ENCODE measurements around the gene TLE4.

The TLE4 gene

DNA sequence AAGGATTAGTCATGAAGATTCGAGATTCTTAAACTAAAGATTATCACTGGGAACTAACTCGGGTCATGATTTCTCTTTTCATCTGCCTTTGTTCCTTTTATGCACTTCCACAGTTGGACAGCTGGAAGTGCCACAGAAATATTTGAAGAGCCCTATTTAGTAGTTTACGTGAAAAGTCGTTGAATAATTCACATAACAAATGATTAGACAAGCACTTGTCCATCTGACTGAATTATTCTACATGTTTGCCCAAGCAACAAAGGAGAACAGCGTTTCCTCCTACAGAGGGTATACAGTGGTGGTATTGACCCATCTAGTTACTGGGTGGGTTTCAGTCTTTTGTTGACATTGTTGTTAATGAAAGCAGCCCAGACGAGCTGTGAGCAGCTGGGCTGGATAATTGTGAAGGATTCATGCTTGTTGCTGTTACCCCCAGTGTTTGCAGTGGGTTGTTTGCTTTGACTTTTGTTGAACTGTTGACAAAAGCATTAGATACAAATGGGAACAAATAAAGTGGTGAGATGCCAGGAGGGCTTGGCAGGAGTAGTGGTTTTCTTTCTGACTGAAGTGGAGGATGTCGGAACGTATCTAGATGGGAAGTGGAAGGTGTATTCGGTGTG, 96.2 kb downstream of the TLE4 start:
- no peak for DNase-seq (ENCODE audit: low read depth)
- TF ChIP-seq, protein P1, sequence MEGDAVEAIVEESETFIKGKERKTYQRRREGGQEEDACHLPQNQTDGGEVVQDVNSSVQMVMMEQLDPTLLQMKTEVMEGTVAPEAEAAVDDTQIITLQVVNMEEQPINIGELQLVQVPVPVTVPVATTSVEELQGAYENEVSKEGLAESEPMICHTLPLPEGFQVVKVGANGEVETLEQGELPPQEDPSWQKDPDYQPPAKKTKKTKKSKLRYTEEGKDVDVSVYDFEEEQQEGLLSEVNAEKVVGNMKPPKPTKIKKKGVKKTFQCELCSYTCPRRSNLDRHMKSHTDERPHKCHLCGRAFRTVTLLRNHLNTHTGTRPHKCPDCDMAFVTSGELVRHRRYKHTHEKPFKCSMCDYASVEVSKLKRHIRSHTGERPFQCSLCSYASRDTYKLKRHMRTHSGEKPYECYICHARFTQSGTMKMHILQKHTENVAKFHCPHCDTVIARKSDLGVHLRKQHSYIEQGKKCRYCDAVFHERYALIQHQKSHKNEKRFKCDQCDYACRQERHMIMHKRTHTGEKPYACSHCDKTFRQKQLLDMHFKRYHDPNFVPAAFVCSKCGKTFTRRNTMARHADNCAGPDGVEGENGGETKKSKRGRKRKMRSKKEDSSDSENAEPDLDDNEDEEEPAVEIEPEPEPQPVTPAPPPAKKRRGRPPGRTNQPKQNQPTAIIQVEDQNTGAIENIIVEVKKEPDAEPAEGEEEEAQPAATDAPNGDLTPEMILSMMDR (conservative IDR thresholded peaks at IDR 0.05; ENCODE audit: low read depth, low read length) = no peak

DNA sequence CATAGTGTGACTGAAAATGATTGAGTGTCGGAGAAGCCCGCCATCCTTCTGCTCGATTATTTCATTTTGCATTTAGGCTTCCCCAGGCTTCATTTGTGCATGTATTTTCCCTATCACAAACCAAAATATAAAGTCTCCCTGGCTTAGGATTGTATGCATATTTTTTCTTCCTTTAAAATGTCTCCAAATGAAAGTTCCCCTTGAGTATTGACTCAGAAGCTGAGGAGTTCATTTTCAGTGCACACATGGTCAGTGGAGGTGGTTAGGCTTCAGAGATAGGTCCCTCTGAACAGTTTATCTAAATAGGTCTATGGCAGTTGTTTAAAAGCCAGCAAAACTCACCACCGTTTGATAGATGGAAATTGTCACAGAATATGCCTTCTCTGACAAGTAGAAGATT, 97.2 kb downstream of the TLE4 start:
- no peak for DNase-seq (ENCODE audit: low read depth)
- no peak overlapping the region for H3K4me3 ChIP-seq (ENCODE audit: low read depth, low read length)
- TF ChIP-seq, protein P1 (conservative IDR thresholded peaks at IDR 0.05; ENCODE audit: low read depth, low read length) = no peak

More for the DNA sequence above, 96.2 kb downstream of the TLE4 start:
- H3K4me3 ChIP-seq (ENCODE audit: low read depth, low read length) = no peak overlapping the region

DNA sequence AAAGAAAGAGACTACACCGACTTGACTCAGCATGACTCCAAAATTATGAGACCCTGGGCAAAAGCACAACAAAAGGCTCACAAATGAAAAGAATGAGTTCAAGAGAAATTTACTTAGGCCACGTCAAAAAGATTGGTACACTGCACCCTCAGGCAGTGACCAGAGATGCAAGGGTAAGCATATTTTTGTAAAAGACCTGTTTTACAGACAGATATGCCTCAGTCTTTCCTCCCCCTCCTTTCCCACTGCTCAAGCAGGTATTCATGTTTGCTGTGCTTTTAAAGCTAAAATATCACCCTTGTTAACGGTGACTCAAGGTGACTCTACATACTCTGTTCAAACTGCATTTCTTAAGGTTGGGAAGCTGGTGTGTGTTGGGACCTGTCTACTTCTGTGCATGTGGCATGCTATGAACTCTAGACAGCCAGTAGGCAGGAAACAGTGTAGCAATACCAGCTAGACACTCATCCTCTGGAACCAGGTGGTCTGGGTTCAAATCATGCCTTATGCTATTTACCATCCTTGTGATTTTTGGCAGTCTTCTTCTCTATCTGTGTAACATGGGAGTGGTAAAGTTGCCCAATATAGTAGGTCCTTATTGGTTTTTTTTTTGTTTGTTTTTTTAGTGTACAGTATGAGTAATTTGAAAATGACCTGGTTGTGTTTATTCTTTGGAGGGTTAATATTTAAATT, 98.7 kb downstream of the TLE4 start:
- no peak overlapping the region for H3K4me3 ChIP-seq (ENCODE audit: low read depth, low read length)
- TF ChIP-seq, protein P1 (conservative IDR thresholded peaks at IDR 0.05; ENCODE audit: low read depth, low read length) = no peak

DNA sequence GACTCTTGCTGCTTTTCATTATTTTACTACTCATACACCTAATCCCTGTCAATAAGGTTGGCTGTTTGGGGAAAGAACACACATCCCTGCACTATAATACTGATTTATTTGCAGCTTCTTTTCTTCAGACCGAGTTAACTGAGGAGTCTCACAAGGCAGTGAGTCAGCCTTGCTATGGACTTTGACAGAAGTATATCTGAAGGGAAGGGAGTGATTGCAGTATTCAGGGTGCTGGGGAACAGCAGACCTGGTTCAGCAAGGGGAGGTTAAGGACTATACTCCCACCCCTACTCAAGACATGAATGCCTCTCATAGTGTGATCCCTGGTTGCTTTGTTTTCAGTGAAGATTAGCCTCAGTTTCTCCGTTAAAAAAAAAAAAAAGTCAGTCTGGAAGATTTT, 99.8 kb downstream of the TLE4 start:
- no peak overlapping the region for H3K4me3 ChIP-seq (ENCODE audit: low read depth, low read length)
- peak; percentile 37 for DNase-seq (ENCODE audit: low read depth)
- TF ChIP-seq, protein P1 (conservative IDR thresholded peaks at IDR 0.05; ENCODE audit: low read depth, low read length) = no peak

More for the DNA sequence above, 98.7 kb downstream of the TLE4 start:
- no peak for DNase-seq (ENCODE audit: low read depth)

DNA sequence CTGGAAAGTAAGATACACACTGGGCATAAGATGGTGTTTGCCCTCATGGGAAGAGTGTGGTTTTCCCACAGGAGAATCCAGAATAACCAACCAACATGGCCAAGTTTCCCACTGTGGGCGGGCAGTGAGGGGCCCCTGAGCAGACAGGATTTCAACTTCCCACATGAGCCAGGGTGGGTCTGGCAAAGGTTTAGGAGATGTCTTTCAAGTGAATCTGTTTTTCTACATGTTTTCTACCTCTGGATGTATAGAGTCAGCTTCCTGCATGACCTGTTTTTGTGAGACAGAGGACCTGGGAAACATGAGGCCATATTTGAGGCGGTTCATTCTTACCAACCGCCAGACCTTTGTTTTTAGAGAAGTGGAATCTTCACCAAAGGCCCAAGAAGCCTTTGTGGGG, 100.5 kb downstream of the TLE4 start:
- H3K4me3 ChIP-seq (ENCODE audit: low read depth, low read length) = no peak overlapping the region
- TF ChIP-seq, protein P1 (conservative IDR thresholded peaks at IDR 0.05; ENCODE audit: low read depth, low read length) = no peak
- no peak for DNase-seq (ENCODE audit: low read depth)

DNA sequence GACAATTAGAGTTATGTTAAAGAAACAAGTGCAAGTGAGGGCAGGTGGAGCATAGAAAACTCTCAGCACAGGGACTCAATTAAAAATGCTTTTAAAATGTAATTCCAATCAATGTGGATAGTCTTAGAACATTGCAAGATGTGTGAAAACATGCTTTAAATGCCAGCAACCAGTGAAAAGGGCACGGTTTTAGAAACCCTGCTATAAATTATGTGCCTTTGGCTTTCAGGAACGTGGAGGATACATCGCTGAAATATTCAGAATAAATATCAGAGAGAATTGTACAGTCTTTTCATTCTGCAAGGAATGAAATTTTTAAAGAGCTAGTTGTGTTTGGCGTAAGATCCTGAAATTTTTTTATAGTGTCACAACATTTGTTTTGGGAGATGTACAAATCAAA, 101.1 kb downstream of the TLE4 start:
- DNase-seq (ENCODE audit: low read depth) = no peak
- TF ChIP-seq, protein P1 (conservative IDR thresholded peaks at IDR 0.05; ENCODE audit: low read depth, low read length) = no peak
- H3K4me3 ChIP-seq (ENCODE audit: low read depth, low read length) = no peak overlapping the region

DNA sequence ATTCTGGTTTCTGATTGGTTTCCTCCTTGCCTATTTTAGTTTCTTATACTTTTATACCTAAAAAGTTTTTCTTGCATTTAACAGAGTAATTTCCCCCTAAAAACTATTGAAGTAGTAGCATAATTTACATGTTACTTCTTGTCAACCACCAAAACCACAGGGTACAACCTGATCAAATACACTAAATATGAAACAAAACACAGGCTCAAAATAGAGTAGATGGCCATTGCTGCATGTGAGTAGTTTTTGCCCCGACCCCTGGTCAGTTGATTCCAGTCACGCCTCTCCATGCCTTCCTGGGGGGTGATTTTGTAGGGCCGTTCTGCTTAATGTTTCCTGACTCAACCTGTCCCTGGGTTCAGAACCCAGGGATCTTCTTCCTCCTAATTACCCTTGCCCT, 101.8 kb downstream of the TLE4 start:
- H3K4me3 ChIP-seq (ENCODE audit: low read depth, low read length) = no peak overlapping the region
- no peak for DNase-seq (ENCODE audit: low read depth)
- TF ChIP-seq, protein P1 (conservative IDR thresholded peaks at IDR 0.05; ENCODE audit: low read depth, low read length) = no peak

Measured in choroid plexus epithelial cell (primary cell).